GM23248 (cell line): Measurements from ENCODE around the gene TOX2. TPM values are rescaled to one million over a fixed set of nuclear protein-coding genes. Genes with fewer than 3 reads are reported as not detected.

Source experiments
- DNase-seq: peaks from one replicate; pipeline ENCODE4 v3.0.0-alpha.2; 2015
- H2AFZ ChIP-seq: fragments of 200-600 bp; sonication (generic); 2 replicates; pipeline ENCODE4 v1.6.1; 2016; ENCODE audit warnings: antibody characterized with exemption
- H3F3A ChIP-seq: fragments of 200-600 bp; sonication (generic); 2 replicates; pipeline ENCODE4 v1.6.1; 2016; ENCODE audit warnings: mild to moderate bottlenecking, antibody characterized with exemption, mixed run types; ENCODE audit not compliant: insufficient read depth
- H3K27ac ChIP-seq: fragments of 200-600 bp; sonication (generic); 2 replicates; pipeline ENCODE4 v1.5.1; 2016; ENCODE audit warnings: mild to moderate bottlenecking
- H3K27me3 ChIP-seq: fragments of 200-600 bp; sonication (generic); replicated peaks from 2 replicates; pipeline ENCODE4 v1.6.1; 2016; ENCODE audit warnings: mild to moderate bottlenecking; ENCODE audit not compliant: insufficient read depth
- H3K36me3 ChIP-seq: fragments of 200-600 bp; sonication (generic); 2 replicates; pipeline ENCODE4 v1.6.1; 2016; ENCODE audit warnings: low read depth, mild to moderate bottlenecking
- H3K4me1 ChIP-seq: fragments of 200-600 bp; sonication (generic); 2 replicates; pipeline ENCODE4 v1.6.1; 2016; ENCODE audit warnings: mild to moderate bottlenecking; ENCODE audit not compliant: insufficient read depth
- H3K4me2 ChIP-seq: fragments of 200-600 bp; sonication (generic); one replicate; pipeline ENCODE4 v1.6.1; 2016; ENCODE audit warnings: mild to moderate bottlenecking; ENCODE audit not compliant: unreplicated experiment
- H3K4me3 ChIP-seq: fragments of 200-600 bp; sonication (generic); 2 replicates; pipeline ENCODE4 v1.5.1; 2016; ENCODE audit warnings: mild to moderate bottlenecking
- H3K79me2 ChIP-seq: fragments of 200-600 bp; sonication (generic); 2 replicates; pipeline ENCODE4 v1.6.1; 2016; ENCODE audit warnings: mild to moderate bottlenecking; ENCODE audit not compliant: insufficient read depth
- H3K9ac ChIP-seq: fragments of 200-600 bp; sonication (generic); 2 replicates; pipeline ENCODE4 v1.6.1; 2016; ENCODE audit warnings: mild to moderate bottlenecking
- H3K9me2 ChIP-seq: fragments of 200-600 bp; sonication (generic); 2 replicates; pipeline ENCODE4 v1.6.1; 2016; ENCODE audit warnings: mixed run types, mild to moderate bottlenecking, moderate library complexity; ENCODE audit not compliant: insufficient read depth
- H3K9me3 ChIP-seq: fragments of 200-600 bp; sonication (generic); one replicate; pipeline ENCODE4 v1.6.1; 2017; ENCODE audit warnings: low read depth
- H4K20me1 ChIP-seq: fragments of 200-600 bp; sonication (generic); 2 replicates; pipeline ENCODE4 v1.6.0; 2016; ENCODE audit not compliant: insufficient read depth
- EZH2 ChIP-seq: fragments of 200-600 bp; sonication (generic); IDR thresholded peaks from 2 replicates; pipeline ENCODE4 v1.6.1; 2018; ENCODE audit warnings: antibody characterized with exemption, mild to moderate bottlenecking; ENCODE audit not compliant: insufficient read depth, poor library complexity, severe bottlenecking
- EZH2phosphoT487 ChIP-seq: fragments of 200-600 bp; sonication (generic); IDR thresholded peaks from 2 replicates; pipeline ENCODE4 v1.6.1; 2018; ENCODE audit warnings: antibody characterized with exemption, moderate library complexity, mild to moderate bottlenecking, low read depth; ENCODE audit not compliant: insufficient read depth
- WGBS, 2 experiments: methylation state at CpG; one replicate each; pipeline ENCODE4 v1.1.6; 2015 to 2017; ENCODE audit warnings: low lambda C conversion rate in 2 of 2, low coverage in 1 of 2; ENCODE audit errors: missing lambda C conversion rate in 2 of 2; 5-methylcytosine and 5-hydroxymethylcytosine counted together
- in situ Hi-C: fragments of 300-500 bp; cut with MboI; formaldehyde crosslinking; loops from 2 replicates; pipeline ENCODE4 v1.15.0; 2020
- polyA plus RNA-seq: library from polyadenylated mRNA; unstranded; fragments of >200 nt; fragmentation: Nextera tagmentation; extraction: Ambion mirVana; gene quantifications from 2 replicates; pipeline ENCODE4 v1.2.1, GENCODE V29; 2016
- total RNA-seq: library from RNA; depleted of rRNA; stranded (reverse); fragments of >200 nt; shearing (Covaris generic); gene quantifications from 2 replicates; pipeline ENCODE4 v1.2.3, GENCODE V29; 2014

The TOX2 gene
- total and polyA plus RNA-seq, 2 experiments from 2014 or later, result 0.97 to 15.9 TPM

GRCh38 chr20:44080064-44080463 is 165.4 kb downstream of the TOX2 start:
- WGBS, 2 experiments, result 46 to 50% methylated on average over 10 of the region's 10 CpGs
- no peaks in the 10 kb centered on the region for H3K9me3 ChIP-seq

GRCh38 chr20:44080646-44081267 is 166.1 kb downstream of the TOX2 start:
- Histone ChIP-seq H3F3A (peaks cover 12% of the 10 kb centered on the region; the same call in 1 of the 2 replicates), H3K9ac (no peak overlapping the region), H4K20me1 (no peaks in the 10 kb centered on the region), H3K4me1 (peaks cover 10% of the 10 kb centered on the region), H3K27ac (no peak overlapping the region), H3K9me3 (no peaks in the 10 kb centered on the region), H3K4me2 (no peak overlapping the region), H3K4me3 (no peak overlapping the region), H3K79me2 (no peaks in the 10 kb centered on the region), H3K36me3 (no peaks in the 10 kb centered on the region), H3K27me3 (no peaks in the 10 kb centered on the region), H2AFZ (no peak overlapping the region), H3K9me2 (no peaks in the 10 kb centered on the region)
- 10 to 16% methylated on average over 8 of the region's 8 CpGs for WGBS, 2 experiments
- TF ChIP-seq EZH2phosphoT487 (no peak), EZH2 (no peak)
- in situ Hi-C loops, result loop anchor here (5.0 to 10.0 kb wide), 2 partner anchors 328 to 546 kb away; no protein-coding TSS in a partner anchor
- DNase-seq, result peak; percentile 83

More at GRCh38 chr20:44080064-44080463, 165.4 kb downstream of the TOX2 start:
- H3K36me3 ChIP-seq, result no peaks in the 10 kb centered on the region
- no peaks in the 10 kb centered on the region for H3K27me3 ChIP-seq
- H3K27ac ChIP-seq, result no peak overlapping the region
- DNase-seq, result no peak
- in situ Hi-C loops, result loop anchor here (5.0 to 10.0 kb wide), 2 partner anchors 328 to 545 kb away; no protein-coding TSS in a partner anchor
- H3F3A ChIP-seq, result peaks cover 12% of the 10 kb centered on the region; the same call in 1 of the 2 replicates
- H3K4me2 ChIP-seq, result no peak overlapping the region
- H3K9me2 ChIP-seq, result no peaks in the 10 kb centered on the region
- no peak overlapping the region for H2AFZ ChIP-seq
- H3K79me2 ChIP-seq, result no peaks in the 10 kb centered on the region
- no peaks in the 10 kb centered on the region for H4K20me1 ChIP-seq
- TF ChIP-seq EZH2 (no peak), EZH2phosphoT487 (no peak)
- H3K4me3 ChIP-seq, result no peak overlapping the region
- H3K4me1 ChIP-seq, result peaks cover 10% of the 10 kb centered on the region
- H3K9ac ChIP-seq, result no peak overlapping the region

- no peak overlapping the region for H3K4me3 ChIP-seq
- H3K9me2 ChIP-seq, result no peaks in the 10 kb centered on the region
- peaks cover 10% of the 10 kb centered on the region for H3K4me1 ChIP-seq
- no peaks in the 10 kb centered on the region for H4K20me1 ChIP-seq
- H2AFZ ChIP-seq, result no peak overlapping the region
- no peaks in the 10 kb centered on the region for H3K79me2 ChIP-seq
- no peaks in the 10 kb centered on the region for H3K9me3 ChIP-seq
- no peak overlapping the region for H3K27ac ChIP-seq
- in situ Hi-C loops, result loop anchor here (5.0 to 10.0 kb wide), 2 partner anchors 329 to 547 kb away; no protein-coding TSS in a partner anchor
- H3K4me2 ChIP-seq, result no peak overlapping the region
- peaks cover 12% of the 10 kb centered on the region; the same call in 1 of the 2 replicates for H3F3A ChIP-seq
- WGBS, 2 experiments, result 52 to 53% methylated on average over 4 of the region's 4 CpGs
- H3K9ac ChIP-seq, result no peak overlapping the region
- H3K27me3 ChIP-seq, result no peaks in the 10 kb centered on the region
- DNase-seq, result no peak
- TF ChIP-seq EZH2 (no peak), EZH2phosphoT487 (no peak)
- no peaks in the 10 kb centered on the region for H3K36me3 ChIP-seq
Observed at GRCh38 chr20:44081476-44081875, 166.8 kb downstream of the TOX2 start.

GRCh38 chr20:44081888-44082287 is 167.2 kb downstream of the TOX2 start:
- Histone ChIP-seq H3K79me2 (no peaks in the 10 kb centered on the region), H3K4me3 (no peak overlapping the region), H3F3A (peaks cover 12% of the 10 kb centered on the region; the same call in 1 of the 2 replicates), H4K20me1 (no peaks in the 10 kb centered on the region), H3K36me3 (no peaks in the 10 kb centered on the region), H3K9ac (no peak overlapping the region), H3K4me2 (no peak overlapping the region), H2AFZ (no peak overlapping the region), H3K9me2 (no peaks in the 10 kb centered on the region), H3K4me1 (peaks cover 10% of the 10 kb centered on the region), H3K27ac (no peak overlapping the region), H3K27me3 (no peaks in the 10 kb centered on the region), H3K9me3 (no peaks in the 10 kb centered on the region)
- 83 to 86% methylated on average over 5 of the region's 5 CpGs for WGBS, 2 experiments
- no peak for DNase-seq
- TF ChIP-seq EZH2, result no peak
- TF ChIP-seq EZH2phosphoT487, result no peak
- in situ Hi-C loops, result loop anchor here (5.0 to 10.0 kb wide), 2 partner anchors 330 to 547 kb away; no protein-coding TSS in a partner anchor
